K562 (cell line): ENCODE measurements around the gene FGF10. TPM values are rescaled to one million over a fixed set of nuclear protein-coding genes. Genes with fewer than 3 reads are reported as not detected.

ENCODE experiments used
- ATAC-seq: fragments of 200-7000 bp; cut with Tn5 transposase; 3 replicates; pipeline ENCODE4 v1.9.1; 2020; ENCODE audit warnings: moderate library complexity
- BruUV-seq: library from RNA; stranded (reverse); fragments of 400-500 nt; replicated peaks from 2 replicates; lab custom pipeline; 2021; lab: Mats Ljungman, UMichigan
- CTCF ChIA-PET: fragments of 300-600 bp; formaldehyde crosslinking; extraction: SDS; loops from one replicate; lab custom pipeline; 2021; ENCODE audit warnings: low intra/inter-chr PET ratio; lab: Yijun Ruan, JAX
- POLR2A ChIA-PET: fragments of 300-600, 350-650 bp; sonication (Branson Sonifier 250); formaldehyde crosslinking; extraction: SDS; loops from one replicate; lab custom pipeline; 2021; ENCODE audit warnings: antibody characterized with exemption, inconsistent platforms; lab: Yijun Ruan, JAX
- DNase-seq, 4 experiments: peaks; one replicate each; pipeline versions ENCODE4 v3.0.0 to v3.0.0-alpha.2; 2011 to 2018; ENCODE audit warnings: low spot score in 3 of 4, mixed read lengths in 3 of 4; ENCODE audit errors: extremely low read depth in 1 of 4
- FAIRE-seq: peaks from 2 replicates; lab custom pipeline; 2011; peaks lifted over from hg19 to GRCh38; lab: Jason Lieb, UNC
- H2AFZ ChIP-seq: 2 replicates; pipeline ENCODE4 v1.6.0; 2011; ENCODE audit warnings: low read depth, low read length, control low read depth, inconsistent platforms
- H3K27ac ChIP-seq: fragments of 200-600 bp; 3 replicates; pipeline ENCODE4 v1.8.0; 2011; ENCODE audit warnings: low read depth, mild to moderate bottlenecking, control low read depth, inconsistent platforms, low read length, moderate library complexity, mixed read lengths; ENCODE audit errors: extremely low read depth
- H3K27me3 ChIP-seq, 2 experiments: fragments of 300-600 bp in 1 of 2; 2 replicates in 1 of 2; 3 replicates in 1 of 2; pipeline versions ENCODE4 v1.6.0 to v1.8.0; 2011; ENCODE audit warnings: inconsistent platforms in 2 of 2, low read length in 2 of 2, mild to moderate bottlenecking in 1 of 2, mixed read lengths in 1 of 2, moderate library complexity in 1 of 2; ENCODE audit not compliant: control insufficient read depth in 2 of 2, insufficient read depth in 2 of 2
- H3K36me3 ChIP-seq: fragments of 300-600 bp; 3 replicates; pipeline ENCODE4 v1.8.0; 2011; ENCODE audit warnings: mild to moderate bottlenecking, low read length, inconsistent platforms; ENCODE audit not compliant: control insufficient read depth, insufficient read depth
- H3K4me1 ChIP-seq, 2 experiments: fragments of 200-600 bp in 1 of 2; replicated peaks in 1 of 2; 2 replicates in 1 of 2; 3 replicates in 1 of 2; pipeline versions ENCODE4 v1.5.1 to v1.8.0; 2011; ENCODE audit warnings: inconsistent platforms in 2 of 2, low read length in 2 of 2, mild to moderate bottlenecking in 1 of 2, mixed read lengths in 1 of 2, moderate library complexity in 1 of 2; ENCODE audit not compliant: control insufficient read depth in 2 of 2, insufficient read depth in 2 of 2
- H3K4me2 ChIP-seq: 2 replicates; pipeline ENCODE4 v1.6.1; 2011; ENCODE audit warnings: low read length, control low read depth, inconsistent platforms, mixed read lengths; ENCODE audit not compliant: insufficient read depth
- H3K4me3 ChIP-seq: fragments of 200-600 bp; sonication (generic), shearing (Covaris generic); 2 replicates; pipeline ENCODE4 v1.5.1; 2016; ENCODE audit warnings: control low read depth, inconsistent platforms
- H3K79me2 ChIP-seq: fragments of 200-600 bp; 3 replicates; pipeline ENCODE4 v1.8.0; 2011; ENCODE audit warnings: low read length, inconsistent platforms; ENCODE audit not compliant: control insufficient read depth, insufficient read depth
- H3K9ac ChIP-seq, 2 experiments: 2 replicates each; pipeline versions ENCODE4 v1.6.0 to v1.6.1; 2011; ENCODE audit warnings: low read depth in 2 of 2, low read length in 2 of 2, control low read depth in 1 of 2, inconsistent platforms in 1 of 2, mild to moderate bottlenecking in 1 of 2, mixed read lengths in 1 of 2; ENCODE audit not compliant: insufficient read depth in 1 of 2
- H3K9me1 ChIP-seq: one replicate; pipeline ENCODE4 v1.6.0; 2011; ENCODE audit warnings: inconsistent platforms, mild to moderate bottlenecking, low read length, moderate library complexity; ENCODE audit not compliant: control insufficient read depth, insufficient read depth
- H3K9me3 ChIP-seq: replicated peaks from 2 replicates; pipeline ENCODE4 v1.5.1; 2011; ENCODE audit warnings: low read depth, low read length, inconsistent platforms; ENCODE audit not compliant: control insufficient read depth, insufficient read depth
- H4K20me1 ChIP-seq: replicated peaks from 2 replicates; pipeline ENCODE4 v1.6.1; 2011; ENCODE audit warnings: low read length, inconsistent platforms, mixed read lengths; ENCODE audit not compliant: control insufficient read depth, insufficient read depth
- KDM4B ChIP-seq, 2 experiments: fragments of 450-650 bp in 1 of 2; sonication (generic) in 1 of 2; IDR thresholded peaks; 2 replicates each; pipeline ENCODE4 v1.6.1; 2016 to 2017; ENCODE audit warnings: borderline replicate concordance in 2 of 2, antibody characterized with exemption in 1 of 2, low read depth in 1 of 2, mild to moderate bottlenecking in 1 of 2
- POLR2AphosphoS2 ChIP-seq: IDR thresholded peaks from 2 replicates; pipeline ENCODE4 v1.6.1; 2012; ENCODE audit warnings: low read length, improper control_type of control experiment
- RBBP5 ChIP-seq: fragments of 200-600 bp; sonication (generic); IDR thresholded peaks from 2 replicates; pipeline ENCODE4 v1.6.1; 2012; ENCODE audit warnings: borderline replicate concordance, mild to moderate bottlenecking, low read length, control low read depth, inconsistent platforms; ENCODE audit not compliant: insufficient read depth, poor library complexity, severe bottlenecking
- SIN3A ChIP-seq, 2 experiments: fragments of 150-350 bp in 1 of 2; IDR thresholded peaks; 2 replicates each; pipeline ENCODE4 v1.6.1; 2011 to 2016; ENCODE audit warnings: borderline replicate concordance in 2 of 2, low read depth in 2 of 2, low read length in 2 of 2, mild to moderate bottlenecking in 2 of 2, moderate library complexity in 2 of 2; ENCODE audit not compliant: control insufficient read depth in 1 of 2
- SLC30A9 ChIP-seq: fragments of 250-450 bp; sonication (Bioruptor Pico); IDR thresholded peaks from 2 replicates; pipeline ENCODE4 v1.8.0; 2022; ENCODE audit warnings: mild to moderate bottlenecking, moderate library complexity
- STAT6 ChIP-seq: sonication (generic); formaldehyde crosslinking; IDR thresholded peaks from 2 replicates; pipeline ENCODE4 v1.8.1; 2023; ENCODE audit warnings: mild to moderate bottlenecking, missing genetic modification reagents
- TFE3 ChIP-seq: fragments of 450-650 bp; formaldehyde crosslinking; IDR thresholded peaks from 2 replicates; pipeline ENCODE4 v1.4.0; 2020; ENCODE audit warnings: mild to moderate bottlenecking, mixed read lengths
- ZBTB8A ChIP-seq: fragments of 450-650 bp; IDR thresholded peaks from 2 replicates; pipeline ENCODE4 v1.6.1; 2018; ENCODE audit warnings: mild to moderate bottlenecking, moderate library complexity; ENCODE audit not compliant: partially characterized antibody
- ZKSCAN1 ChIP-seq: fragments of 150-350 bp; IDR thresholded peaks from 2 replicates; pipeline ENCODE4 v1.6.1; 2016; ENCODE audit warnings: low read depth, low read length
- ZNF431 ChIP-seq: sonication (generic); formaldehyde crosslinking; IDR thresholded peaks from 2 replicates; pipeline ENCODE4 v1.8.0; 2022; ENCODE audit warnings: mild to moderate bottlenecking, missing genetic modification reagents
- ZSCAN32 ChIP-seq: fragments of 450-650 bp; formaldehyde crosslinking; IDR thresholded peaks from 2 replicates; pipeline ENCODE4 v1.4.0; 2020; ENCODE audit warnings: mild to moderate bottlenecking, moderate library complexity
- WGBS: fragments of 100-300 bp; shearing (Covaris generic); methylation state at CpG from one replicate; pipeline ENCODE4 v1.1.6; 2016; ENCODE audit warnings: low coverage, mixed read lengths; ENCODE audit not compliant: insufficient coverage; ENCODE audit errors: missing lambda C conversion rate; 5-methylcytosine and 5-hydroxymethylcytosine counted together
- in situ Hi-C: fragments of 300-500 bp; cut with MboI; formaldehyde crosslinking; loops from 4 replicates; pipeline ENCODE4 v1.15.0; 2018; ENCODE audit warnings: inconsistent platforms, mixed read lengths
- intact Hi-C: fragments of 100-400 bp; cut with micrococcal nuclease; formaldehyde crosslinking; loops from 2 replicates; pipeline ENCODE4 v1.14.2; 2022
- polyA plus RNA-seq, 8 experiments: library from polyadenylated mRNA; depleted of rRNA in 4 of 8; stranded (reverse) in 5 of 8; unstranded in 3 of 8; fragments of >200 nt; fragmentation: Nextera tagmentation in 2 of 8; fragmentation: Illumina TruSeq in 1 of 8; extraction: Ambion mirVana in 2 of 8; extraction: Trizol in 1 of 8; gene quantifications; 2 replicates each; pipeline versions ENCODE4 v1.2.1 to v1.2.3, GENCODE V29; 2011 to 2014; ENCODE audit warnings: inconsistent platforms in 1 of 8, missing spikeins in 1 of 8
- total RNA-seq, 7 experiments: library from RNA; depleted of rRNA in 6 of 7; stranded (reverse); fragments of >200 nt in 6 of 7; fragmentation: Illumina TruSeq in 2 of 7; extraction: Trizol in 2 of 7; gene quantifications; 2 replicates each; pipeline versions ENCODE4 v1.2.1 to v1.2.3, GENCODE V29; 2011 to 2021; ENCODE audit warnings: low replicate concordance in 1 of 7

Gene FGF10
- total and polyA plus RNA-seq, 9 of the 15 experiments (the other 6 are each of a cell fraction or from before 2014, with no cell fraction given): not detected

DNA sequence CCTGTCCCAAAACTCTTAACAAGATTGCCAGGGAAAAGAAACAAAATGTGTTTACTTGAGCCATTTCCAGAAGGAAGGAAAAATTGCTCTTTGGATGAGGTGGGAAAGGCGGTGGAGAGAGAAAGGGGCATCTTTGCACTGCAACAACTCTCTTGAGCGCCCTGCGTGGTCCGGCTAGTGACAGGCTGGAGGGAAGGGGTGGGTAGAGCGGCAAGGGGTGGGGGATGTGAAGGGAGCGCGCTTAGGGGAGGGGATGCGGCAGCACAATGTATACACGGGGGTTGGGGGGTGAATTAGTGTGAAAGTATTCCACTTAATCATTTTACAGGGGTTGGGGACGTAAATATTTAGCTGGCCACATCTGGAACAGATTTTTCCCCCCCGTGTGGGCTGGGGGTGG is 1.3 kb downstream of the FGF10 start:
- in situ Hi-C loops (no loop called here), intact Hi-C loops (no loop called here)
- no peak for TF ChIP-seq RBBP5
- no peak for TF ChIP-seq ZNF431 (CRISPR knock-in tag)
- TF ChIP-seq KDM4B (IDR thresholded peaks at IDR 0.05; ENCODE audit: borderline replicate concordance in 2 of 2, low read depth in 1 of 2): no peak
- TF ChIP-seq ZSCAN32: no peak
- no peak for TF ChIP-seq TFE3 (CRISPR knock-in tag)
- no peak for TF ChIP-seq SLC30A9 (CRISPR knock-in tag)
- no peak for TF ChIP-seq ZKSCAN1
- no peak for TF ChIP-seq POLR2AphosphoS2
- TF ChIP-seq STAT6 (CRISPR knock-in tag): no peak
- TF ChIP-seq SIN3A (IDR thresholded peaks at IDR 0.05; ENCODE audit: borderline replicate concordance in 2 of 2, control insufficient read depth in 1 of 2, low read depth in 2 of 2, low read length in 2 of 2): no peak
- TF ChIP-seq ZBTB8A: no peak
- Histone ChIP-seq H3K9me1 (no peaks in the 10 kb centered on the region), H3K36me3 (no peaks in the 10 kb centered on the region), H2AFZ (no peak overlapping the region), H3K4me2 (no peak overlapping the region), H3K9me3 (no peaks in the 10 kb centered on the region), H3K4me1 (no peaks in the 10 kb centered on the region), H3K9ac (no peak overlapping the region), H3K27me3 (no peaks in the 10 kb centered on the region), H4K20me1 (no peaks in the 10 kb centered on the region), H3K27ac (no peak overlapping the region), H3K4me3 (no peak overlapping the region), H3K79me2 (no peaks in the 10 kb centered on the region)
- ChIA-PET CTCF (no interaction called here), POLR2A (no interaction called here)
- BruUV-seq: no TSS peak
- DNase-seq (no peak), ATAC-seq (no peak), FAIRE-seq (no peak)
- WGBS: 0% methylated on average over 8 of the region's 11 CpGs
